DMS79 treated with DMSO at 0.1 percent for 48 hours (cell line): ENCODE results near the gene DAPK1.

Source experiments
- DNase-seq: peaks from one replicate; lab custom pipeline; 2025; lab: John Stamatoyannopoulos, UW

The DAPK1 gene

DNA sequence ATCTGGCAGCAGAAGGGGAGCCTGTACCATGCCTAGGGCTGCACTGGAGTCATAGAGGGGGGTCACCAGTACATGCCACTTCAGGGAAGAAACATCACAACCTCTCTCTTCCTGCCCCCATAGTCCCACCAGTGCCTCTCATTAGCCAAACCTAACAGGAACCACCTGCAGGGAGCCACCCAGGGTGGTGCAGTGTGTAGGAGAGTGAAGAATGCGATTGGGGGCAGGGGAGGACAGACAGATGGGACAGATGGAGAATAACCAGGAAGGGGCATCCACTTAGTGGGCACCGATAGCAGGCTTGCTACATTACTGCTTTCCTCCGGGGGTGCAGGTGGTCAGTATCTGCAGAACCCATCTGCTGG lies 19.2 kb downstream of the DAPK1 start:
- DNase-seq = no peak

DNA sequence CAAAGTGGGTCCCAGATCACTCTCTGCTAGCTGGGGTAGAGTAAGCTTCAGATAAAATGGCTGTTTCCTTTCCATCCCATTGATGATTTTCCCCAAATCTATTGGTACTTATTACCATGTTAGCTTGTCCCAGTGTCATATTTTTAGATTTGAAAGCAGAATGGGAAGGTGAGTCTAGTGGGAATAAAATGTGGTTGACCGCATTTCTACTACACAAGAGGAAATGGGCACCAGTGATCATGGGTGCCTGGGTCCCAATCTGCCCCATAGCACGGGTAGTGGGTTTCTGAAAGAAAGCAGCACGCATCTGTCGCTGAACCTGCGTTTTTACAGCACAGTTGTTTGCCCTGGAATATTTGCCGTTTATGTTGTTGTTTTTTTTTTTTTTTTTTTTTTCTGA lies 20.1 kb downstream of the DAPK1 start:
- no peak for DNase-seq

DNA sequence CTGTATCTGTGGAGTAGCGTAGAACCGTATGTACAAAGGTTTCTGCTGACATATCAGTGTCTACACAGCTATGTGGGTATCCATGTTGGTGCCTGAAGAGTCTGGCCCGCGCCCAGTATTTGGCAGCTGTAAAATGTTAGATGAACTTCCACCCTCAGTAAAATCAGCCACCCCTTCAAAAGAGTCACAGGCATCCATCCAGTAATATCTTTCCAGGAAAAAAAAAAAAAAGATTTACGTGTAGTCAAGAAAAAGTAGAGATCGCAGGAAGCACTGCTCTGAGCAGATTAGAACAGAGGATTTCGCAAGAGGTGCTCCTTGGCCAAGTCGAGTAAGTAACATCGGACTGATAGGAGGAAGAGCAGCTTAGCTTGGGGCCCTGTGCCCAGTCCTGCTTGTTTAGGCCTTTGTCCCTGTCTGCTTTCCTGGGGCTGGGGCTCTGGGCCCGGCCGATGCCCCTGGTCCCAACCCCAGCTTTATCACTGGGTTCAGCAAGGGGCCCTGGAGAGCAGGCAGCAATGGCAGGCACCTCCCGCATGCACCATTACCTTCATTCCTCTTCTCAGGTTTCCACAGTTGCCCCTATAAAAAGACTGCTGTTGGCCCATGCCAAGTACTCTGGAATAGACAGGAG lies 21.2 kb downstream of the DAPK1 start:
- no peak for DNase-seq

DNA sequence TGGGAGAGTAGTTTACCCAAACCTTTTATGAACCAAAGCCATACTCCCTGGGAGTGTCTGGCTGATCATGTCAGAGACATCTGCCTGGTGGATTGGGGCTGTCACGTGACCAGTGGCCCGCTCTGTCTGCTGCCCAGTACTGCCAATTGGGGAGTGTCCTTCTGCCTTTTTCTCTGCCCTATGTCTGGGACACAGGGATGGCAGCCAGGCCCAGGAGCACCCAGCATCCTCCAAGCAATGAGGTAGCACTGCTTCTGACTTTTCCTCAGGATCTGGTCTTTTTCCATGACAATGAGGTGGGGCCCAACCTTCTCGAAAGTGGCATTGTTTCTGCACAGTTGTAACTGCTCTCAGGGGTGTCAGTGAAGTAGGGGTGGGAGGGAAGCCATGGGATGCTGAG lies 21.8 kb downstream of the DAPK1 start:
- no peak for DNase-seq

DNA sequence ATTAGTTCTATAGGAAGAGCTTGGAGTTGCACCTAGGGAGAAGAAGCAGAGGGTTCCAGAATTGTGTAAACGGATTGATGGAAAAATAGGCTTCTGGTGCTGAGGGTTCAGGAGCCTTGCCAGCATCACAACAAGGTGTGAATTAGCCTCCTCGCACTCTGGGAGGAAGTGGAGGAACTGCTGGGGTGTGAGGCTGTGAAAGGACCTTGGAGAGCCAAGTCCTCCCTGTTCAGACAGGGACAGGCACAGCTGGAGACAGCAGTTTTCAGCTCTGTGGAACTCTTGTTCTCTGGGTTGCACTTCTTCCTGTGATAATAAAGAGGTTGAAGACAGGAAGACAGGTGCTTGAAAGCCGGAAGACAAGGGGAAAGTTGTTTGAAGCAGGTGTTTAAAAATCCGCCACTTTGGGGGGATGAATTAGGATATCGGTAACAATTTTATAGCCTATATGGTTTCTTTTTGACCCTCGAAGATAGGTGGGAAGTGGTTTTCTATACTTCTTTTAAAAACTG lies 22.6 kb downstream of the DAPK1 start:
- no peak for DNase-seq

DNA sequence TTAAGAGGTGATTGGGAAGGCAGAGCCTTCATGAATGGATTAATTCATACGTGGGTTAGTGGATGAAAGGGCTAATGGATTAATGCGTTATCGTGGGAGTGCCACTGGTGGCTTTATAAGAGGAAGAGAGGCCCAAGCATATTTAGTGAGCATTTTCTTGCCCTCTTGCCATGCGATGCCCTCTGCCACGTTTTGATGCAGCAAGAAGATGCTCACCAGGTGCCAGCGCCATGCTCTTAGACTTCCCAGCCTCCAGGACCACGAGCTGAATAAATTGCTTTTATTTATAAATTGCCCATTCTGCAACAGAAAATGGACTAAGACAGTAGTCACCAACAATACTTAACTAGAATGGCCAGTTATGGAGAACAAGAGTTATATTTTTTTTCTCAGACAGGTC lies 24.2 kb downstream of the DAPK1 start:
- no peak for DNase-seq

DNA sequence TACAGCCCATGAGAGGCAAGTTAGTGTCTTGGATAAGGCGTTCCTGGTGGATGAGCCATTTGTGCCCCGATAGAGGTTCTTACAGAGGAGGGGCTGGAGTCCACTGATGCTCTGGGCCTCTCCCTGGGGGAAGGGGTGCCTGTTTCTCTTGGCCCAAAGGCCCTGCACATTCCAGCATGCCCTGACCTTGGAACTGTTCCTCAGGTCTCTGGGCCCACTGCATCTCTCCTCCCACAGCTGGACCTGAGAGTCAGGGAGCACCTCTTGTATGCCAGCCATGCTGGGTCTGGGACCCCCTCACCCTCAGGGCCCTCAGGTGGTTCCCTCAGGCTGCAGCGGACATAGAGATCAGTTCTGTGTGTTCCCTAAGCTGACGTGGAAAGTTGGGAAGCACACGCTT lies 26.4 kb downstream of the DAPK1 start:
- DNase-seq = no peak

DNA sequence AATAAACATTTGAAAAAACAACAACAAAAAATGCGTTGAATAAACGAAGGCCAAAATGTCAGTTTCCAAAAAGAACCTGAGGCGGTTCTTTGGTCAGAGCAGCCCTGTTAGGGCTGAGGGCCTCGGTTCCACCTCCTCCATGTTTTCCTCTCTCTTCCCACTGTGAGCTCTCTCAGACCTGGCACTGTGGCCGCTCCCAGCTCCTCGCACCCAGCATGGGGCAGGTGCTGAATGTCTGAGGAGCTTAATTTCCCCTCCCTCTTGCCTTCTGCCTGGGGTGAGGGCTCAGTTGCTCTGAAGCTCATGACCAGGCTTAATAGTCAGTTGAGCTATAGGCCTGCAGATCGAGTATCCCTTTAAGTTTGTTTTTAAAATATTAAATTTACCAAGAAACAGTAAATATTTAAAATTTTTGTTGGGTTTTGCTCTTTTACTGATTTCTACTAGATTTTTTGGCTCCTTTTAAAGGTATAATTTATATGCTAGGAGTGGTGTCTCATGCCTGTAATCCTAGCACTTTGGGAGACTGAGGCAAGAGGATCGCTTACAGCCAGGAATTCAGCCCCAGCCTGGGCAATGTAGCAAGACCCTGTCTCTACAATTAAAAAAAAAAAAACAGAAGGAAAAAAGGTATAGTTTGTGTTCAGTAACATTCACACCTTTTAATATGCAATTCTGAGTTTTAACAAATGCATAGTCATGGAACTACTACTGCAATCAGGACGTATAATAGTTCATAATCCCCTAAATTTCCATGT lies 28.1 kb downstream of the DAPK1 start:
- DNase-seq = no peak

DNA sequence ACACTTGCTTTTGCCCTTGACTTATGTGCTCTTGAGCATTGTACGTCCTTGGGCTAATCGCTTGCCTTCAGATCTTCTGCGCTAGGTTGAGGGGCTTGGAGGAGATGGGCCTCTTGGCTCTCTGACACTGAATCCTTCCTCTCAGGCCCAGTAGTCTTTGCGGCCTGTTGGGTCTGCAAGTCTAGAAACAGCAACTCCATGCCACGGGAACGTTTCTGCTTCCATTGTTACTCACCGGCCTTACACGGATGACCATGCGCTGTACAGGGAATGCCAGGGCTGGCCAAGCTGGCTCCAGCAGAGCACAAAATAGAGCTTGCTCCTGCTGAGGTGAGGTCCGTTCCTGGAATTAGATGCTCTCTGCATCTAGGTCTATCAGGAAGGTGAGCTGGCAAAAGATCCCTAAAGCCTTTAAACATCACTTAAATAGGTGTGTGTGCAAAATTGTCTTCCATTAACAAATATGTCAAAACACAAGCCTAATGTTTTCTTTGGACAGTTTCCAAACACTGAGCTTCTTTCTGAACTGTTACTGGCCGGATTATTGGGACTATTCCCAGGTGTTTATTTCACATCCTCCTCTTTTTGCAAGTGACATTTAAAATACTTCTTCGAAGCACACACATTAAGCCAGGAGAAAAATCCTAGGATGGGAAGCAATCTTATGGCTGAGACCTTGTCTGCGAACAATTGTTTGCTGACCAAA lies 29.7 kb downstream of the DAPK1 start:
- DNase-seq = no peak

DNA sequence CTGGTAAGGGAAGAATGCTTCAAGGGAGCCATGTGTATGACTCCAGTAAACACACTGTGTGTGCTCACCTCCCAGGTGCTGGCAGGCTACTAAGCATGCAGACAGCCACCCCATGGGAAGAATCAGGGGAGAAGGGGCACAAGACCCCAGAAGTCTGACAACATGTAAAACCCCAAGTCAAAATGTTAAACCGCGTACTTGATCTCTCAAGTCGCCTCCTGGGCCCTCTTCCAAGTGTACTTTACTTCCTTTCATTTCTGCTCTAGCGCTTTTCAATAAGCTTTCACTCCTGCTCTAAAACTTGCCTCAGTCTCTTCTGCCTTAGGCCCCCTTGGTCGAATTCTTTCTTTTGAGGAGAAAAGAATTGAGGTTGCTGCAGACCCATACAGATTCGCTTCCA lies 31.3 kb downstream of the DAPK1 start:
- no peak for DNase-seq

DNA sequence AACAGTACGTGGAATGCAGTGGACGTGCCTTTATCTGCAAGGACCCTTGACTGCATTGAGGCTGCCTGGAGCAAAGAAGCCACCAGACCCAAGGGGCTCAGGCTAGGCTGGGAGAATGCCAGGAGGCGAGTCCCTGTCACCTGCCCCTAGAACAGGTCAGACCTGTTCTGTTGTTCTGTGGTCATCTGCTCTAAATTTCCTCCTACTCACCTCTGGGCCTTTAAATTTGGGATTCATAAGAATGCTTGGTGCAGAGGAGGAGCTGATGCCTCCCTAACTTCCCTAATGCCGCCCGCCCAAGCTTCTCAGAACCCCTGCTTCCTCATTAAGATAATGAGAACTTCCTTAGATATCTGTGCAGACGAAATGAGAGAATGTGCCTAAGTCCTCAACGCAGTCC lies 32.0 kb downstream of the DAPK1 start:
- no peak for DNase-seq

DNA sequence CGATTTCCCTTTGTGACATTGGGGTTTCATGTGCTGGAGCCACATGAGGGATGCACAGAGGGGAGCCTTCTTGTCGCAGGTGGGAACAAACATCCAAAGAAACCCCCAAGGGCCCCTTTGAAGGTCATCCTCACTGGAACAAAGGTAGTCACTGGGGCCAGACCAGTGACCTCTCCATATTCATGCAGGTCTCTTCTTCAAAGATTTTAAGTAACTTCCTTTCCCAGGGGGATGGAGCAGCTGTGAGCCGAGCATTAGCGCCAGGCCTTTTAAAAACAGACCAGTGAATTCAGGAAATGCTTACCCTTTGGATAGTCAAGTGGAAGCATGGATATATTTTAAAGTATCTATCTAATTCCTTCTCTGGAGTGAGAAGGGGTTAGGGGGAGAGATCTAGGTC lies 33.0 kb downstream of the DAPK1 start:
- no peak for DNase-seq

DNA sequence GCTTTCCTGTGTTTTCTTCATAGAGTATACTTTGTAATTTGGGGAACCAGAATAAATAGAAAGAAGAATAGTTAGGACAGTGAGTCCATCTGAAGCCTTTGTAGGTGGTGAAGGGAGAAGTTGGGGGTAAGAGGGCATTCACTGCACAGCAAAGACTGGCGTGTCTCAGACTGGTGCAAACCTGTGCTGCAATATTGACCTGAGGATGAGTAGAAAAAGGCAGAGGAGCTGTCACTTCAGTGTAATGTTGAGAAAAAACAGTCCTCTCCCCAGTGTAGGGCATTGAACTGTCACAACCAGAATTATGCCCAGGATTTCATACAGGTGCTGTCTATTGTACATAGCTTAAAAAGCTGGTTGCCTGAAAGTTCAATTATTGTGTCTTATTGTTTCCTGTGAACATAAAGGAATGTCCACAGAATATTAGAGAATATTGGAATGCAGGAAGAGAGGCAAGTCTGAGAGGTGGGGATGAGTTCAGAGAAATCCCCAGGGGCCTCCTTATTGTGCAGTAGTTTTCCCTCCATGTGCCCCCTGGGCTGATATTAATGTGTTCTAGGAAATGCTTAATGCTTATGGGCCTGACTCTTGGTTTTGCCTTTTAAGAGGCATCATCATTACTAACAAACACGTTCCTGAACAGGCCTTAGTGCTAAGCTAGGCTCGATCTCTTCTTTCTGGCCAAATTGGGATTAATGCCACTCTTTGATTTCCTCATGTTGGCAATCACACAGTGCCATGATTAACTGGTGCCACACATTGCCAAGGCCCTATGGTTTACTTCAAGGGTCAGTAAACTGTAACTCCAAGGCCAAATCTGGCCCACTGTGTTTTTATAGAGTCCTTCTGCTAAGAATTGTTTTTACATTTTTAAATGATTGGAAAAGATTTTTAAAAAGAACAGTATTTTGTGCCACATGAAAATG lies 34.0 kb downstream of the DAPK1 start:
- DNase-seq = no peak

DNA sequence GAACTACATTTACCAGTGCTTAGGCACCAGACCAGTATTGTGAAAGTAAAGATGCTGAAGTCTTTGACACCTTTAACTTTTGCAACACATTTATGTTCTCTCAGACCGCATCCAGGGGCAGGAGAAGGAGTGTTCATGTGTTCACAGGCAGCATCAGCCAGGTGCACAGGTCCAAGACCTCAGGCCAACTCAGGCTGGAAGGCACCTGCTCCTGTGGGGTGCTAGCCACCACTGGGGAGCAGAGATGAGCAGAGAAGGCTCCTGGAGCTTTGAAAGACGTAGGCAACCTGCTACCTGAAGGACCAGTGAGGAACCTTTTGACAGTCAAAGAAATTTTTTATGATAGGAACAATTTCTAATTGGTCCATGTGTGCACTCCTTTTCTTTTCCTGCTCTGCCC lies 35.6 kb downstream of the DAPK1 start:
- DNase-seq = no peak

DNA sequence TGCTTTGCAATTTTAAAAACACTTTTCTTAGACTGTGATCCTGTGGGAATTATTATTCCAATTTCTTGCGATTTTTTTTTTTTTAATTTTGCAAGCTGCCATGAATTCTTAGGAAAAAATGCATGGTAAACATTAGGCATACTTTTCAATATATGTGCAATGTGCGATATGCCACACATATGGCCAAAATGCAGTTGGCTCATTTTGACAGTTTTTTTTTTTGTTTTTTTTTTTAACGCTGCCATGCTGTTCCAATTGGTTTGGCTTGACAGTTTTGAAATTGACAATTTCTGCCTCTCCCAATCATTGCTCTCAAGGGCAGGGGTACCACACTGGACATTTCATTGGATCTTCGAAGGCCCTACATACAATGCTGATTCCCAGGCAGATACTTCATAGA lies 36.4 kb downstream of the DAPK1 start:
- no peak for DNase-seq

DNA sequence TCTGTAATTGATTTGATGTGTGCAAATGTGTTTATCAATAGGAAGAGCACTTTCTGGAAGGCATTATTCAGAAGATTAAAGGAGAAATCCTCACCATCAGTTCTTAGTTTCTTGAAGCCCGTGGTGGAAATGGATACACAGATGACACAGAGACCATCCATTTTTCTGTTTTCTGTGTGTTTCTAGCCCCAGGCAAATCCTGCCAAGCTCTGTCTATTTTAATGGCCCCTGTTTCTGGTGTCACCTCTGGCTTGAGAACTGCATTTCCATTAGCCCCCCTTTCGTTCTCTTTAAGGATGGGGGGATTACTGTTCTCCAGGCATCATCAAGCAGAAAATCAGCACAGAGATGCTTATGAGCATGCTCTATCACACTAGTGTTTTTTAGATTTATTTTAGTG lies 37.3 kb downstream of the DAPK1 start:
- DNase-seq = no peak

DNA sequence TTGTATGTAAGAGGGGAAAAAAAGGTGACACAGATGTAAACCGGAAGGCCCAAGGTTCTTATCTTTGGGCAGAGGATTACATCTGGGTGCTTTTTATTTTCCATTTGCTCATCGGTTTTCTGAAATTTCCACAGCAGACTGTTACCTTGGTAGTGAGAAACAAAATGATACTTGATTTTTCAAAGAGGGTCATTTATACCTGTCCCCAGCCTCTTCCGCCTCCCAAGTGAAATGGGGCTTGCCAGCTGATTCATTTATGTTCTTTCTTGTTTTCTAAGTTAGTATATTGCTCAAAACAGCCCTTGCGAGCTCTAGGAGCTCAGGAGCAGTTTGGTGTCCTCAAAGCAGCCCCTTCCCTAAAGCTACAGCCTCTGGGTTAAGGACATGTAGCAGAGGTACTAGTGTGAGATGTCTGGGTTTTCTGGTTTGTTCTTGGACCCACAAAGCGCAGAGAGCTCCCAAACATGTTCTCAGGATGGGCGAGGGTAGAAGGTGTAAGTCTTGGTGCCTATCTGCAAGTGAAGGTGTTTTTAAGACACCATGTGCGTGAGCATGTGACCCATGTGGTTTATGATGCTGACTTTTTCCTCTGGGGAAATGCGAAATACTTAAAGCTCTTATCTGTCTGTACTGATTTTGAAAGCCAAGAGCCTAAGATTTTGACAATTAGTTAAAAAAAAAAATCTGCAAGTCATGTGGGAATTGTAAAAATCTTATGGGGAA lies 38.3 kb downstream of the DAPK1 start:
- no peak for DNase-seq

DNA sequence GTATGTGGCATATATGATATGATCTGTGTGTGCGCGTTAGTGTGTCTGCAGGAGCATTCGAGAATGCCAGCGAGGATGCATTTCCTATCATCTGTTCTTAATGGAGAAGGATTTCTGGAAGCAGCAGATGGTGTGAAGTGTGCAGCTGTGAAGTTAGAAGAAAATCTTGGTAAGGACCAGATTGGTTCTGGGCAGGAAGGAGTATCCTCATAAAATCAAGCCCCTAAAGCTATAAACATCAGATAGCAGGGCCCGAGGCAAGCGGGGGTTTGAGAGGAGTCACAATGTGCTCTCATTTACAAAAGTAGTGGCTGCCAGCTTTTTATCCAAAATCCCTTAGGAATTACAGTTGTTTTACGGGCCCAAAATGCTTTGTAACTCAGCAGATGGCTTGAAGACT lies 40.0 kb downstream of the DAPK1 start:
- DNase-seq = no peak

DNA sequence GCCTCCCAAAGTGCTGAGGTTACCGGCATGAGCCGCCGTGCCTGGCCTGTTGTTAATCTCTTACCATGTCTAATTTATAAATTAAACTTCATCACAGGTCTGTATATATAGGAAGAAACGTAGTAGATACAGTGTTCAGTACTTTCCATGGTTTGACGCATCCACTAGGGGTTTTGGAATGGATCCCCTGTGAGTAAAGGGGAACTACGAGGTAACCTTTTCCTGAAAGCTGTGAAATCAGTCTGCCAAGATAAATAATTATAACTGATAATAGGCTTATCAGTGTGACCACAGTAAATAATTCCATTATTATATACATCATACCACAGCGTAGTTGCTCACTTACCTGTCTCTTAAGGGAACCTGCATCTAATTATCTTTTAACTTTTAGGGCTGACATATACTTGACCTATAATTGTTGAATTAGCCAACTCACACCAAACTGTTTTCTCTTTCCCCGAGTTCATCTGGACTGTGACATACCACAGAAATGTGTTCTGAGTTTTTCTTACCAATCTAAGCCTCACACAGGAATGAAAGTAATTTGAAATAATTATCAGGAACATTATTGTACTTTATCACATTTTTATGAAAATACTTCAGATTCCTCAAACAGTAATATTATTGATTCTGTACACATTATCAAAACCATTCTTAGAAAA lies 42.9 kb downstream of the DAPK1 start:
- DNase-seq = no peak

DNA sequence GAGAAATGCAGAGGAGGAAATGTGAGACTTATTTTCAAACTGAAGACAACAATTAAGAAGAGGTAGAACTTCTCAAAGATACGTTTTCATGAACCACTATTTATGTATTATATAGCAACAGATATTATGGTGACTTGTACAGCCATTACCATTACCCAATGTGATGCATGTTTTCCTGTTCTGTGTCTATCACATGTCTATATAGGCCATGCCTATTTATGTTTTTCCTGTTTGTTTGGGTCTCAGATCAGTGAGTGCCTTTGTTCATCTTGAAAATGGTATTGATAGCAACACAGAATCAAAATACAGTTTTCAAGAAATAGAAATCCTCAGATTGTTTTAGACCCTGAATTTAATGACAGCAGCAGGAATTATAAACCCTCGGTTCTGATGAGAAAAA lies 44.0 kb downstream of the DAPK1 start:
- no peak for DNase-seq

DNA sequence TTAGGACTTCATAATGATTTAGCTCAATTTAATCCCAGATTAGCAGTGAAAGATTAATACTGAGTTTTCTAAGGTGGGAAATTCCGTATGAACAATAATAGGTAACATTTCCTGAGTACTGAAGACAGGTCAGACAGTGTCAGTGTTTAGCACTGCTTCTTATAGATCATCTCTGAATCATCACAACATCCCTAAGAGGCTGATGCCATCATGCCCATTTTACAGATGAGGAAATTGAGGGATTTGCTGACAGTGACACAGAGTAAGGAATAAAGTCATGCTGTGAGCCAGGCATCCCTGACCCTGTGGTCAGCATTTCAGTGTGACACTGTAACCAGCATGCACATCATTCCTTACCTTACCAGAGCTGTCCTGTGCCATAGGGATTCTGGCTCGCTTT lies 44.5 kb downstream of the DAPK1 start:
- DNase-seq = no peak
